AG09309 (cell line): ENCODE measurements around the gene EIF5A.
A peak's percentile ranks its signal among the peaks of the same experiment; 100 is the strongest.

Experiments
- DNase-seq: peaks from one replicate; pipeline ENCODE4 v3.0.0-alpha.2; 2010; ENCODE audit warnings: low read depth
- H3K4me3 ChIP-seq: 2 replicates; pipeline ENCODE4 v1.5.1; 2011; ENCODE audit warnings: mild to moderate bottlenecking, low read depth, low read length, moderate library complexity; ENCODE audit not compliant: control insufficient read depth
- TF ChIP-seq, protein P1 (sequence below): IDR thresholded peaks from 2 replicates; pipeline ENCODE4 v1.5.1; 2011; ENCODE audit warnings: mild to moderate bottlenecking, low read depth, low read length, inconsistent platforms; ENCODE audit not compliant: insufficient read depth, control insufficient read depth; ENCODE audit errors: missing control alignments

The EIF5A gene

GRCh38 chr17:7322520-7323194 lies 15.2 kb downstream of the EIF5A start:
- no peak overlapping the region for H3K4me3 ChIP-seq
- DNase-seq: no peak
- TF ChIP-seq, protein P1, sequence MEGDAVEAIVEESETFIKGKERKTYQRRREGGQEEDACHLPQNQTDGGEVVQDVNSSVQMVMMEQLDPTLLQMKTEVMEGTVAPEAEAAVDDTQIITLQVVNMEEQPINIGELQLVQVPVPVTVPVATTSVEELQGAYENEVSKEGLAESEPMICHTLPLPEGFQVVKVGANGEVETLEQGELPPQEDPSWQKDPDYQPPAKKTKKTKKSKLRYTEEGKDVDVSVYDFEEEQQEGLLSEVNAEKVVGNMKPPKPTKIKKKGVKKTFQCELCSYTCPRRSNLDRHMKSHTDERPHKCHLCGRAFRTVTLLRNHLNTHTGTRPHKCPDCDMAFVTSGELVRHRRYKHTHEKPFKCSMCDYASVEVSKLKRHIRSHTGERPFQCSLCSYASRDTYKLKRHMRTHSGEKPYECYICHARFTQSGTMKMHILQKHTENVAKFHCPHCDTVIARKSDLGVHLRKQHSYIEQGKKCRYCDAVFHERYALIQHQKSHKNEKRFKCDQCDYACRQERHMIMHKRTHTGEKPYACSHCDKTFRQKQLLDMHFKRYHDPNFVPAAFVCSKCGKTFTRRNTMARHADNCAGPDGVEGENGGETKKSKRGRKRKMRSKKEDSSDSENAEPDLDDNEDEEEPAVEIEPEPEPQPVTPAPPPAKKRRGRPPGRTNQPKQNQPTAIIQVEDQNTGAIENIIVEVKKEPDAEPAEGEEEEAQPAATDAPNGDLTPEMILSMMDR: no peak

GRCh38 chr17:7323731-7324437 lies 16.5 kb downstream of the EIF5A start:
- H3K4me3 ChIP-seq: no peak overlapping the region
- TF ChIP-seq, protein P1: peak; percentile 92
- no peak for DNase-seq

- TF ChIP-seq, protein P1: no peak
- no peak for DNase-seq
- H3K4me3 ChIP-seq: no peak overlapping the region
Observed at GRCh38 chr17:7324438-7324779, 17.0 kb downstream of the EIF5A start.

GRCh38 chr17:7325031-7325528 lies 17.7 kb downstream of the EIF5A start:
- H3K4me3 ChIP-seq: no peak overlapping the region
- no peak for DNase-seq
- TF ChIP-seq, protein P1: no peak

DNA sequence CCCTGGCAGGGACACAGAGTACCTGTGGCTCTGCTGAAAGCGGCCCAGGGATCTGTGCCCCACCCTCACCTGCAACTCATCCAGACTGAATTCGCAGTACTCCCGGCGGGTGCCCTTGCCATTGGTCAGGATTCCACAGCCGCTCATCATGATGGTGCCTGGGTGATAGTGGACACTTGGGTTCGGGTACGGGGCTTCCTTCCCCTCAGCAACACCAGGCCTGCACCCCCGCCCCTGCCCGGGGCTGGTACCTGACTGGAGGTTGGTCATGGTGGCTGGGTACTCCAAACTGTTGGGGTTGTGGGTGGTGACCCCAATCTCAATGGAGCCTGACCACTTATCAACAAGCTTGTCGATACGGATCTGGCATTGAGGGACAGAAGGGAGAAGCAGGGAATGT lies 18.8 kb downstream of the EIF5A start:
- H3K4me3 ChIP-seq: no peak overlapping the region
- DNase-seq: no peak
- TF ChIP-seq, protein P1: no peak

- no peak overlapping the region for H3K4me3 ChIP-seq
- DNase-seq: no peak
- TF ChIP-seq, protein P1: no peak
Observed at GRCh38 chr17:7327056-7327455, 19.6 kb downstream of the EIF5A start.
